ENCODE measurements around the gene NDRG3.
A peak's percentile ranks its signal among the peaks of the same experiment; 100 is the strongest.
"Not testable (repeated sequence)": the region's sequence is repeated elsewhere in the genome, so short reads cannot be mapped to it uniquely, and the experiment has no call there.

The NDRG3 gene

GRCh38 chr20:36641506-36641843 is 104.4 kb downstream of the NDRG3 start:
- DNase-seq, result no peak

GRCh38 chr20:36638876-36639400 is 107.0 kb downstream of the NDRG3 start:
- DNase-seq, result not testable (repeated sequence)

GRCh38 chr20:36634342-36634741 is 111.5 kb downstream of the NDRG3 start:
- DNase-seq, result no peak

GRCh38 chr20:36633285-36633772 is 112.6 kb downstream of the NDRG3 start:
- DNase-seq, result no peak

- DNase-seq, result no peak
Measured at GRCh38 chr20:36632487-36633284, 113.2 kb downstream of the NDRG3 start.

- no peak for DNase-seq
Measured at GRCh38 chr20:36632147-36632486, 113.8 kb downstream of the NDRG3 start.

GRCh38 chr20:36631646-36632045 is 114.2 kb downstream of the NDRG3 start:
- DNase-seq, result no peak

- DNase-seq, result no peak
Measured at GRCh38 chr20:36629719-36630681, 115.9 kb downstream of the NDRG3 start.

- DNase-seq, result no peak
Measured at GRCh38 chr20:36628076-36628475, 117.8 kb downstream of the NDRG3 start.

GRCh38 chr20:36624944-36625324 is 121.0 kb downstream of the NDRG3 start:
- DNase-seq, result no peak

GRCh38 chr20:36624068-36624943 is 121.6 kb downstream of the NDRG3 start:
- DNase-seq, result no peak

- no peak for DNase-seq
Measured at GRCh38 chr20:36623444-36623843, 122.4 kb downstream of the NDRG3 start.

GRCh38 chr20:36620917-36621316 is 125.0 kb downstream of the NDRG3 start:
- DNase-seq, result no peak

- no peak for DNase-seq
Measured at GRCh38 chr20:36614781-36615557, 130.9 kb downstream of the NDRG3 start.

- DNase-seq, result peak; percentile 60
Measured at GRCh38 chr20:36613974-36614373, 131.9 kb downstream of the NDRG3 start.

GRCh38 chr20:36611625-36612024 is 134.3 kb downstream of the NDRG3 start:
- no peak for DNase-seq

- DNase-seq, result not testable (repeated sequence)
Measured at GRCh38 chr20:36608388-36608728, 137.5 kb downstream of the NDRG3 start.

GRCh38 chr20:36607586-36608387 is 138.1 kb downstream of the NDRG3 start:
- DNase-seq, result no peak

- peak; percentile 26 for DNase-seq
Measured at GRCh38 chr20:36606158-36607066, 139.5 kb downstream of the NDRG3 start.
